B cell (primary cell): ENCODE data around the gene ZNF683. TPM values are rescaled to one million over a fixed set of nuclear protein-coding genes. Genes with fewer than 3 reads are reported as not detected.

Experiments used
- ATAC-seq: fragments of 200-7000 bp; cut with Tn5 transposase; one replicate; pipeline ENCODE4 v1.10.0; 2021; ENCODE audit warnings: low read depth, mild to moderate bottlenecking, moderate number of reproducible peaks, moderate library complexity
- CTCF ChIA-PET: fragments of 350-600 bp; sonication (Branson Sonifier 250); formaldehyde crosslinking; loops from one replicate; lab custom pipeline; 2021; ENCODE audit warnings: antibody characterized with exemption, inconsistent platforms; lab: Charles Lee
- POLR2A ChIA-PET: fragments of 350-600 bp; sonication (Branson Sonifier 250); formaldehyde crosslinking; loops from one replicate; lab custom pipeline; 2021; ENCODE audit warnings: antibody characterized with exemption; lab: Charles Lee
- DNase-seq: peaks from one replicate; pipeline ENCODE4 v3.0.0; 2013
- H2AFZ ChIP-seq: 2 replicates; pipeline ENCODE4 v1.6.1; 2012; ENCODE audit warnings: mild to moderate bottlenecking, low read depth, low read length; ENCODE audit not compliant: insufficient read depth, poor library complexity, severe bottlenecking
- H3K27ac ChIP-seq, 2 donors: 1 replicate in 1 of 2; 2 replicates in 1 of 2; pipeline ENCODE4 v1.5.1; 2012 to 2013; ENCODE audit warnings: low read length in 2 of 2, mild to moderate bottlenecking in 2 of 2, moderate library complexity in 1 of 2
- H3K27me3 ChIP-seq, 4 experiments: fragments of 200-600 bp in 1 of 4; sonication (generic) in 1 of 4; replicated peaks in 1 of 4; 1 replicate in 2 of 4; 2 replicates in 2 of 4; pipeline versions ENCODE4 v1.6.1 to v1.7.0; 2013 to 2016; ENCODE audit warnings: low read length in 3 of 4, mild to moderate bottlenecking in 2 of 4, mixed read lengths in 1 of 4, moderate library complexity in 1 of 4; ENCODE audit not compliant: insufficient read depth in 4 of 4, control insufficient read depth in 3 of 4; ENCODE audit errors: control extremely low read depth in 1 of 4
- H3K36me3 ChIP-seq, 2 experiments: replicated peaks in 1 of 2; 1 replicate in 1 of 2; 2 replicates in 1 of 2; pipeline versions ENCODE4 v1.6.1 to v1.7.1; 2013; ENCODE audit warnings: low read length in 1 of 2; ENCODE audit not compliant: insufficient read depth in 2 of 2, control insufficient read depth in 1 of 2; ENCODE audit errors: control extremely low read depth in 1 of 2, extremely low read depth in 1 of 2
- H3K4me1 ChIP-seq, 2 donors: fragments of 200-600 bp in 1 of 2; sonication (generic) in 1 of 2; 1 replicate in 1 of 2; 2 replicates in 1 of 2; pipeline versions ENCODE4 v1.5.1 to v1.6.1; 2013 to 2017; ENCODE audit warnings: low read length in 2 of 2; ENCODE audit not compliant: control insufficient read depth in 2 of 2, insufficient read depth in 2 of 2
- H3K4me2 ChIP-seq: replicated peaks from 2 replicates; pipeline ENCODE3; 2012; ENCODE audit warnings: mild to moderate bottlenecking, low read depth, low read length; ENCODE audit not compliant: poor library complexity, severe bottlenecking
- H3K4me3 ChIP-seq, 5 experiments: fragments of 200-600 bp in 1 of 5; sonication (generic) in 1 of 5; 1 replicate in 3 of 5; 2 replicates in 2 of 5; pipeline versions ENCODE4 v1.5.1 to v1.7.0; 2011 to 2016; ENCODE audit warnings: low read length in 4 of 5, mild to moderate bottlenecking in 4 of 5, low read depth in 2 of 5, control low read depth in 1 of 5, moderate library complexity in 1 of 5; ENCODE audit not compliant: insufficient read depth in 1 of 5; ENCODE audit errors: control extremely low read depth in 1 of 5, extremely low read depth in 1 of 5
- H3K79me2 ChIP-seq: fragments of 200-600 bp; sonication (generic); one replicate; pipeline ENCODE4 v1.6.0; 2016; ENCODE audit warnings: low read length; ENCODE audit not compliant: control insufficient read depth, insufficient read depth
- H3K9ac ChIP-seq: fragments of 200-600 bp; sonication (generic); 2 replicates; pipeline ENCODE4 v1.6.1; 2017; ENCODE audit warnings: mild to moderate bottlenecking, low read length, moderate library complexity
- H3K9me3 ChIP-seq, 3 donors: one replicate each; pipeline versions ENCODE4 v1.6.1 to v1.7.1; 2013; ENCODE audit warnings: low read length in 2 of 3; ENCODE audit not compliant: control insufficient read depth in 2 of 3, insufficient read depth in 1 of 3; ENCODE audit errors: control extremely low read depth in 1 of 3
- H4K20me1 ChIP-seq: 2 replicates; pipeline ENCODE4 v1.6.0; 2012; ENCODE audit warnings: mild to moderate bottlenecking, low read length; ENCODE audit not compliant: insufficient read depth, control insufficient read depth, poor library complexity, severe bottlenecking
- H3K27ac Mint-ChIP-seq: one replicate; pipeline ENCODE4 v1.8.0; 2021; ENCODE audit warnings: mixed read lengths
- H3K27me3 Mint-ChIP-seq: one replicate; pipeline ENCODE4 v1.8.0; 2021; ENCODE audit warnings: mixed read lengths
- H3K4me1 Mint-ChIP-seq: one replicate; pipeline ENCODE4 v1.8.0; 2021; ENCODE audit warnings: mixed read lengths
- H3K4me3 Mint-ChIP-seq: one replicate; pipeline ENCODE4 v1.8.0; 2021; ENCODE audit warnings: mixed read lengths
- H3K9me3 Mint-ChIP-seq: one replicate; pipeline ENCODE4 v1.8.0; 2022; ENCODE audit warnings: mixed read lengths; ENCODE audit not compliant: insufficient read depth
- CTCF ChIP-seq: fragments of 200-600 bp; IDR thresholded peaks from one replicate; pipeline ENCODE4 v1.8.0; 2022; ENCODE audit warnings: antibody characterized with exemption, mild to moderate bottlenecking
- EZH2 ChIP-seq: IDR thresholded peaks from 2 replicates; pipeline ENCODE4 v1.6.1; 2012; ENCODE audit warnings: borderline replicate concordance, low read depth, mild to moderate bottlenecking, moderate library complexity, low read length; ENCODE audit not compliant: insufficient read depth, poor library complexity, severe bottlenecking
- WGBS: methylation state at CpG from one replicate; pipeline ENCODE4 v1.1.5; 2013; ENCODE audit warnings: missing lambda C conversion rate; ENCODE audit not compliant: insufficient coverage; 5-methylcytosine and 5-hydroxymethylcytosine counted together
- intact Hi-C: fragments of 100-400 bp; cut with micrococcal nuclease; formaldehyde crosslinking; loops from one replicate; pipeline ENCODE4 v1.10.0; 2022
- polyA plus RNA-seq: library from polyadenylated mRNA; depleted of rRNA; stranded (reverse); fragments of >200 nt; gene quantifications from 2 replicates; pipeline ENCODE4 v1.2.3, GENCODE V29; 2012
- total RNA-seq, 2 donors: library from RNA; stranded (reverse); fragments of 120-200 nt in 1 of 2; gene quantifications; 1 replicate in 1 of 2; 2 replicates in 1 of 2; pipeline versions ENCODE4 v1.2.3 to v1.2.4, GENCODE V29; 2013 to 2022

ZNF683 gene
- total and polyA plus RNA-seq, 2 donors (not counting 1 experiment from before 2014, with no cell fraction given) = 0.45 to 0.67 TPM

- no peak for TF ChIP-seq CTCF
- TF ChIP-seq EZH2 = no peak
- DNase-seq (no peak), ATAC-seq (no peak)
- peak overlapping the region; percentile 53 for H3K27ac Mint-ChIP-seq
- intact Hi-C loops = no loop called here
- no peak overlapping the region for H2AFZ ChIP-seq
- peaks cover 2 to 21% of the 10 kb centered on the region in 2 donors for H3K4me1 ChIP-seq
- H3K79me2 ChIP-seq = no peaks in the 10 kb centered on the region
- ChIA-PET CTCF (no interaction called here), POLR2A (no interaction called here)
- H3K27me3 ChIP-seq = peaks cover 0 to 12% (median 5%) of the 10 kb centered on the region in 4 experiments
- H3K27me3 Mint-ChIP-seq = peaks cover 13% of the 10 kb centered on the region
- no peaks in the 10 kb centered on the region for H3K9me3 Mint-ChIP-seq
- H3K9ac ChIP-seq = no peak overlapping the region
- no peaks in the 10 kb centered on the region for H3K36me3 ChIP-seq
- H3K4me3 ChIP-seq = no peak overlapping the region
- no peak overlapping the region for H3K27ac ChIP-seq
- H3K9me3 ChIP-seq = peaks cover 0 to 6% (median 0%) of the 10 kb centered on the region in 3 donors
- H3K4me2 ChIP-seq = no peak overlapping the region
- H3K4me1 Mint-ChIP-seq = peaks cover 5% of the 10 kb centered on the region
- WGBS = 92% methylated on average over 6 of the region's 6 CpGs
- H3K4me3 Mint-ChIP-seq = no peak overlapping the region
- no peaks in the 10 kb centered on the region for H4K20me1 ChIP-seq
Measured at GRCh38 chr1:26367441-26367840, 5.1 kb downstream of the ZNF683 start.

DNA sequence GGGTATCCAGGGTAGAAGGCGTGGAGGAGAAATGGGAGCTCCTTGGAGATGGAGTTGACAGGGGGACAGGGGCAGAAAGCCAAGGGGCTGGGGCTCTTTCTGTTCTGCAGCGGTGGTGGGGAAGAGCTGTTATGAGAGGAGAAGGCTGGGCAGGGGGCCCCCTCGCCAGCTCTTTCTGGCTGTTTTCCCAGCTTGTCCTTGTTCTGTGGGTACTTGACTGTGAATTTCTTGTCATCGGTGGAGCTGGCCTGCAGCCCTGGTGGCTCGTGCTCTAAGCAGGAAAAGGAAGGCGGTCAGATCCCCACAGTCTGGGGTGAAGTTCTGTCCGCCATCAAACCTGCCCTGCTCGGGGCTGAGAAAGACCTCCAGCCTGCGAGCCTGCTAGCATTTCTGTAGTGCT is 7.6 kb downstream of the ZNF683 start:
- Histone ChIP-seq H3K9me3 (peaks cover 0 to 8% (median 0%) of the 10 kb centered on the region in 3 donors), H3K4me3 (no peak overlapping the region), H3K4me1 (peaks cover 19 to 26% of the 10 kb centered on the region in 2 donors), H4K20me1 (no peaks in the 10 kb centered on the region), H3K9ac (no peak overlapping the region), H3K27me3 (peaks cover 0 to 27% (median 12%) of the 10 kb centered on the region in 4 experiments), H3K79me2 (no peaks in the 10 kb centered on the region), H3K27ac (no peak overlapping the region), H3K36me3 (no peaks in the 10 kb centered on the region), H3K4me2 (no peak overlapping the region), H2AFZ (no peak overlapping the region)
- intact Hi-C loops = loop anchor here (1.0 kb wide), 1 partner anchor 26 kb away; no protein-coding TSS in a partner anchor
- POLR2A ChIA-PET = interaction anchor here (1.0 kb wide), 1 partner anchor 76 kb away, joined by 3 read pairs; no protein-coding TSS in a partner anchor
- H3K27me3 Mint-ChIP-seq = peaks cover 24% of the 10 kb centered on the region
- TF ChIP-seq EZH2 = no peak
- TF ChIP-seq CTCF = no peak
- no peak overlapping the region for H3K4me3 Mint-ChIP-seq
- 43% methylated on average over 9 of the region's 9 CpGs for WGBS
- CTCF ChIA-PET = interaction anchor here (0.7 to 5.7 kb wide), 22 partner anchors 10 to 261 kb away, joined by 3 to 96 read pairs (median 8); partner anchors contain the start of genes C1orf232, CD52, CEP85 and SH3BGRL3
- ATAC-seq = no peak
- H3K9me3 Mint-ChIP-seq = no peaks in the 10 kb centered on the region
- H3K4me1 Mint-ChIP-seq = peaks cover 23% of the 10 kb centered on the region
- no peak overlapping the region for H3K27ac Mint-ChIP-seq
- DNase-seq = no peak
